ENCODE results near the gene GET4. TPM values are rescaled to one million over a fixed set of nuclear protein-coding genes. Genes with fewer than 3 reads are reported as not detected.

The GET4 gene
- total RNA-seq: 10 to 100 TPM; 15.6 to 38.3 (median 28.3) TPM
- long read RNA-seq, transcript GET4-201 (9 exons, 2,090 nt): major isoform, 6 of 7 reads
- long read RNA-seq, partial matches to known transcripts: 1 of 7 reads
- long read RNA-seq, other reads (novel, unspliced or antisense): 0 of 7 reads

- Histone ChIP-seq H3K36me3 (peaks cover 0 to 12% (median 2%) of the 10 kb centered on the region in 4 donors), H3K4me3 (peak within 1 kb of the TSS; percentile 73 to 94 (median 76)), H3K27ac (peak within 1 kb of the TSS; percentile 76 to 89 (median 85)), H3K9me3 (no peaks in the 10 kb centered on the region), H3K27me3 (no peaks in the 10 kb centered on the region), H3K4me1 (peaks cover 0 to 44% (median 21%) of the 10 kb centered on the region in 4 donors)
- DNase-seq (peak; percentile 98 to 99 (median 98)), ATAC-seq (peak; percentile 44 to 78 (median 70))
- 0% methylated on average over 10 of the region's 129 CpGs for WGBS (ENCODE audit: insufficient coverage, low coverage, low lambda C conversion rate, missing lambda C conversion rate)
- TF ChIP-seq POLR2A (IDR thresholded peaks at IDR 0.05) (peak; percentile 78), CTCF (IDR thresholded peaks at IDR 0.05) (peak in 3 of 4 donors; percentile 18 to 36 (median 31))
- intact Hi-C loops (cut with DNase I): no loop called here
These were observed at the start of gene GET4 for GRCh38 chr7:876077-876971. TSS of gene GET4 (plus strand) at chr7:876554. CDS start at chr7:876646, 92 bp downstream.

GRCh38 chr7:828793-829561 lies 47.4 kb upstream of the GET4 start:
- no peak for DNase-seq
- no peak for TF ChIP-seq POLR2A (IDR thresholded peaks at IDR 0.05)
- no peak for TF ChIP-seq CTCF (IDR thresholded peaks at IDR 0.05)
- Histone ChIP-seq H3K27ac (no peak overlapping the region), H3K36me3 (no peaks in the 10 kb centered on the region), H3K27me3 (no peaks in the 10 kb centered on the region), H3K4me3 (no peak overlapping the region), H3K4me1 (peaks cover 0 to 11% (median 2%) of the 10 kb centered on the region in 4 donors), H3K9me3 (no peaks in the 10 kb centered on the region)
- no peak for ATAC-seq
- WGBS (ENCODE audit: insufficient coverage, low coverage, low lambda C conversion rate, missing lambda C conversion rate): 89% methylated on average over 9 of the region's 14 CpGs
- intact Hi-C loops (cut with DNase I): no loop called here

- Histone ChIP-seq H3K9me3 (no peaks in the 10 kb centered on the region), H3K4me1 (peaks cover 0 to 11% (median 0%) of the 10 kb centered on the region in 4 donors), H3K27ac (no peak overlapping the region), H3K4me3 (no peak overlapping the region), H3K36me3 (no peaks in the 10 kb centered on the region), H3K27me3 (no peaks in the 10 kb centered on the region)
- intact Hi-C loops (cut with DNase I): no loop called here
- ATAC-seq (no peak), DNase-seq (no peak)
- no peak for TF ChIP-seq POLR2A (IDR thresholded peaks at IDR 0.05)
- no peak for TF ChIP-seq CTCF (IDR thresholded peaks at IDR 0.05)
- 75% methylated on average over 11 of the region's 12 CpGs for WGBS (ENCODE audit: insufficient coverage, low coverage, low lambda C conversion rate, missing lambda C conversion rate)
These were observed 46.3 kb upstream of the GET4 start for GRCh38 chr7:830069-830468.

- Histone ChIP-seq H3K4me1 (peaks cover 0 to 11% (median 0%) of the 10 kb centered on the region in 4 donors), H3K9me3 (no peaks in the 10 kb centered on the region), H3K4me3 (no peak overlapping the region), H3K27me3 (no peaks in the 10 kb centered on the region), H3K36me3 (no peaks in the 10 kb centered on the region), H3K27ac (peak overlapping the region; percentile 58 to 87 (median 66))
- TF ChIP-seq POLR2A (IDR thresholded peaks at IDR 0.05) (peak; percentile 37), CTCF (IDR thresholded peaks at IDR 0.05) (no peak)
- intact Hi-C loops (cut with DNase I): no loop called here
- WGBS (ENCODE audit: insufficient coverage, low coverage, low lambda C conversion rate, missing lambda C conversion rate): 37% methylated on average over 7 of the region's 7 CpGs
- DNase-seq (no peak), ATAC-seq (peak; percentile 54 to 83 (median 55))
These were observed 44.7 kb upstream of the GET4 start for GRCh38 chr7:831596-832166.

All from right lobe of liver (tissue), 6 donors.